HEK293 (cell line): ENCODE measurements around the gene RELB.

Source experiments
- WT1 ChIP-seq: fragments of 450-650 bp; formaldehyde crosslinking; IDR thresholded peaks from 2 replicates; pipeline ENCODE4 v1.5.1; 2016; ENCODE audit warnings: missing biosample characterization, missing genetic modification characterization
- ZNF169 ChIP-seq: fragments of 450-650 bp; formaldehyde crosslinking; IDR thresholded peaks from 2 replicates; pipeline ENCODE4 v1.5.1; 2016; ENCODE audit warnings: missing biosample characterization, missing genetic modification characterization
- ZNF202 ChIP-seq: fragments of 450-650 bp; formaldehyde crosslinking; IDR thresholded peaks from 2 replicates; pipeline ENCODE4 v1.5.1; 2016; ENCODE audit warnings: missing biosample characterization, missing genetic modification characterization, borderline replicate concordance
- ZNF335 ChIP-seq: fragments of 450-650 bp; formaldehyde crosslinking; conservative IDR thresholded peaks from 2 replicates; pipeline ENCODE4 v1.5.1; 2016; ENCODE audit warnings: missing biosample characterization, missing genetic modification characterization
- ZNF792 ChIP-seq: fragments of 450-650 bp; formaldehyde crosslinking; IDR thresholded peaks from 2 replicates; pipeline ENCODE4 v1.5.1; 2016; ENCODE audit warnings: missing biosample characterization, missing genetic modification characterization
- TF ChIP-seq, protein P1 (sequence below): fragments of 450-650 bp; formaldehyde crosslinking; IDR thresholded peaks from 2 replicates; pipeline ENCODE4 v1.5.1; 2016; ENCODE audit warnings: missing biosample characterization, missing genetic modification characterization, low read depth
- TF ChIP-seq, protein P2 (sequence below): fragments of 450-650 bp; formaldehyde crosslinking; IDR thresholded peaks from 2 replicates; pipeline ENCODE4 v1.5.1; 2016; ENCODE audit warnings: missing biosample characterization, missing genetic modification characterization
- TF ChIP-seq, protein P3 (sequence below): fragments of 450-650 bp; formaldehyde crosslinking; IDR thresholded peaks from 2 replicates; pipeline ENCODE4 v1.5.1; 2016; ENCODE audit warnings: missing biosample characterization, missing genetic modification characterization, low read depth
- TF ChIP-seq, protein P4 (sequence below): IDR thresholded peaks from 2 replicates; pipeline ENCODE4 v1.6.1; 2011; ENCODE audit warnings: mild to moderate bottlenecking, low read depth, low read length, borderline replicate concordance

DNA sequence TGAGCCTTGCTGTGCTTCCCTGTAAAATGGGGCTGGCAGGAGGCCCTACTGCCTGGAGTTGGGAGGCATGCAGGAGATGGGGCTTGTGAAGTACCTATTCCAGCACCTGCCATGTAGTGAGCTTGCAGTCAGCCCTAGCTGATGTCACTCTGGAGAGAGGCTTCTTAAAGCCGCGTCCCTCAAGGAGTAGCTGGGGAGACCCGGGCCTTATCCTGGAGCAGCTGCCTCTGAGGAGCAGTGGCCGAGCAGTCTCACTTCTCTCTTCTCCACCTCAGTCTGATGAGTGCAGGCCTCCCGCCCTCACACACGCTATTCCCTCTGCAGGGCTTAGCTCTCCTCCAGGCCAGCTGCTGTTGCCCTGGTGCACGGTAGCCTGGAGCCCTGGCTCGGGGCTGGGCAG, 55.6 kb downstream of the RELB start:
- TF ChIP-seq, protein P1, sequence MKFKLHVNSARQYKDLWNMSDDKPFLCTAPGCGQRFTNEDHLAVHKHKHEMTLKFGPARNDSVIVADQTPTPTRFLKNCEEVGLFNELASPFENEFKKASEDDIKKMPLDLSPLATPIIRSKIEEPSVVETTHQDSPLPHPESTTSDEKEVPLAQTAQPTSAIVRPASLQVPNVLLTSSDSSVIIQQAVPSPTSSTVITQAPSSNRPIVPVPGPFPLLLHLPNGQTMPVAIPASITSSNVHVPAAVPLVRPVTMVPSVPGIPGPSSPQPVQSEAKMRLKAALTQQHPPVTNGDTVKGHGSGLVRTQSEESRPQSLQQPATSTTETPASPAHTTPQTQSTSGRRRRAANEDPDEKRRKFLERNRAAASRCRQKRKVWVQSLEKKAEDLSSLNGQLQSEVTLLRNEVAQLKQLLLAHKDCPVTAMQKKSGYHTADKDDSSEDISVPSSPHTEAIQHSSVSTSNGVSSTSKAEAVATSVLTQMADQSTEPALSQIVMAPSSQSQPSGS = no peak
- TF ChIP-seq, protein P2, sequence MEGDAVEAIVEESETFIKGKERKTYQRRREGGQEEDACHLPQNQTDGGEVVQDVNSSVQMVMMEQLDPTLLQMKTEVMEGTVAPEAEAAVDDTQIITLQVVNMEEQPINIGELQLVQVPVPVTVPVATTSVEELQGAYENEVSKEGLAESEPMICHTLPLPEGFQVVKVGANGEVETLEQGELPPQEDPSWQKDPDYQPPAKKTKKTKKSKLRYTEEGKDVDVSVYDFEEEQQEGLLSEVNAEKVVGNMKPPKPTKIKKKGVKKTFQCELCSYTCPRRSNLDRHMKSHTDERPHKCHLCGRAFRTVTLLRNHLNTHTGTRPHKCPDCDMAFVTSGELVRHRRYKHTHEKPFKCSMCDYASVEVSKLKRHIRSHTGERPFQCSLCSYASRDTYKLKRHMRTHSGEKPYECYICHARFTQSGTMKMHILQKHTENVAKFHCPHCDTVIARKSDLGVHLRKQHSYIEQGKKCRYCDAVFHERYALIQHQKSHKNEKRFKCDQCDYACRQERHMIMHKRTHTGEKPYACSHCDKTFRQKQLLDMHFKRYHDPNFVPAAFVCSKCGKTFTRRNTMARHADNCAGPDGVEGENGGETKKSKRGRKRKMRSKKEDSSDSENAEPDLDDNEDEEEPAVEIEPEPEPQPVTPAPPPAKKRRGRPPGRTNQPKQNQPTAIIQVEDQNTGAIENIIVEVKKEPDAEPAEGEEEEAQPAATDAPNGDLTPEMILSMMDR (tag by site-specific recombination) = no peak
- TF ChIP-seq, protein P3, sequence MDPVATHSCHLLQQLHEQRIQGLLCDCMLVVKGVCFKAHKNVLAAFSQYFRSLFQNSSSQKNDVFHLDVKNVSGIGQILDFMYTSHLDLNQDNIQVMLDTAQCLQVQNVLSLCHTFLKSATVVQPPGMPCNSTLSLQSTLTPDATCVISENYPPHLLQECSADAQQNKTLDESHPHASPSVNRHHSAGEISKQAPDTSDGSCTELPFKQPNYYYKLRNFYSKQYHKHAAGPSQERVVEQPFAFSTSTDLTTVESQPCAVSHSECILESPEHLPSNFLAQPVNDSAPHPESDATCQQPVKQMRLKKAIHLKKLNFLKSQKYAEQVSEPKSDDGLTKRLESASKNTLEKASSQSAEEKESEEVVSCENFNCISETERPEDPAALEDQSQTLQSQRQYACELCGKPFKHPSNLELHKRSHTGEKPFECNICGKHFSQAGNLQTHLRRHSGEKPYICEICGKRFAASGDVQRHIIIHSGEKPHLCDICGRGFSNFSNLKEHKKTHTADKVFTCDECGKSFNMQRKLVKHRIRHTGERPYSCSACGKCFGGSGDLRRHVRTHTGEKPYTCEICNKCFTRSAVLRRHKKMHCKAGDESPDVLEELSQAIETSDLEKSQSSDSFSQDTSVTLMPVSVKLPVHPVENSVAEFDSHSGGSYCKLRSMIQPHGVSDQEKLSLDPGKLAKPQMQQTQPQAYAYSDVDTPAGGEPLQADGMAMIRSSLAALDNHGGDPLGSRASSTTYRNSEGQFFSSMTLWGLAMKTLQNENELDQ (tag by site-specific recombination) = no peak
- TF ChIP-seq ZNF202 (tag by site-specific recombination) (no peak), ZNF335 (tag by site-specific recombination) (no peak), ZNF792 (tag by site-specific recombination) (no peak), ZNF169 (tag by site-specific recombination) (no peak), WT1 (tag by site-specific recombination) (no peak)
- TF ChIP-seq, protein P4, sequence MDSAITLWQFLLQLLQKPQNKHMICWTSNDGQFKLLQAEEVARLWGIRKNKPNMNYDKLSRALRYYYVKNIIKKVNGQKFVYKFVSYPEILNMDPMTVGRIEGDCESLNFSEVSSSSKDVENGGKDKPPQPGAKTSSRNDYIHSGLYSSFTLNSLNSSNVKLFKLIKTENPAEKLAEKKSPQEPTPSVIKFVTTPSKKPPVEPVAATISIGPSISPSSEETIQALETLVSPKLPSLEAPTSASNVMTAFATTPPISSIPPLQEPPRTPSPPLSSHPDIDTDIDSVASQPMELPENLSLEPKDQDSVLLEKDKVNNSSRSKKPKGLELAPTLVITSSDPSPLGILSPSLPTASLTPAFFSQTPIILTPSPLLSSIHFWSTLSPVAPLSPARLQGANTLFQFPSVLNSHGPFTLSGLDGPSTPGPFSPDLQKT = no peak
